ENCODE data around the gene NFIC.

NFIC gene

GRCh38 chr19:3467437-3468198 lies 101.2 kb downstream of the NFIC start:
- no peak for DNase-seq (ENCODE audit: low read depth in 2 of 2)

- DNase-seq (ENCODE audit: low read depth in 2 of 2) = no peak
Measured at GRCh38 chr19:3468211-3468610, 101.8 kb downstream of the NFIC start.

GRCh38 chr19:3469638-3470499 lies 103.5 kb downstream of the NFIC start:
- no peak for DNase-seq (ENCODE audit: low read depth in 2 of 2)

- no peak for DNase-seq (ENCODE audit: low read depth in 2 of 2)
Measured at GRCh38 chr19:3470500-3471128, 104.2 kb downstream of the NFIC start.

GRCh38 chr19:3471954-3472655 lies 105.7 kb downstream of the NFIC start:
- peak in 1 of 2 donors; percentile 19 for DNase-seq (ENCODE audit: low read depth in 2 of 2)

- DNase-seq (ENCODE audit: low read depth in 2 of 2) = no peak
Measured at GRCh38 chr19:3474010-3474409, 107.6 kb downstream of the NFIC start.

- no peak for DNase-seq (ENCODE audit: low read depth in 2 of 2)
Measured at GRCh38 chr19:3474614-3475013, 108.2 kb downstream of the NFIC start.

- DNase-seq (ENCODE audit: low read depth in 2 of 2) = no peak
Measured at GRCh38 chr19:3475449-3475848, 109.1 kb downstream of the NFIC start.

GRCh38 chr19:3476830-3477229 lies 110.4 kb downstream of the NFIC start:
- DNase-seq (ENCODE audit: low read depth in 2 of 2) = no peak

- no peak for DNase-seq (ENCODE audit: low read depth in 2 of 2)
Measured at GRCh38 chr19:3477506-3477905, 111.1 kb downstream of the NFIC start.

GRCh38 chr19:3477951-3478350 lies 111.6 kb downstream of the NFIC start:
- no peak for DNase-seq (ENCODE audit: low read depth in 2 of 2)

GRCh38 chr19:3478409-3479176 lies 112.2 kb downstream of the NFIC start:
- no peak for DNase-seq (ENCODE audit: low read depth in 2 of 2)

- DNase-seq (ENCODE audit: low read depth in 2 of 2) = peak; percentile 16 to 28
Measured at GRCh38 chr19:3479177-3479833, 112.9 kb downstream of the NFIC start.

GRCh38 chr19:3479834-3480215 lies 113.4 kb downstream of the NFIC start:
- DNase-seq (ENCODE audit: low read depth in 2 of 2) = no peak

- no peak for DNase-seq (ENCODE audit: low read depth in 2 of 2)
Measured at GRCh38 chr19:3480383-3481091, 114.2 kb downstream of the NFIC start, which contains the start of gene SMIM24. SMIM24 (minus strand) TSS chr19:3480525; CDS start chr19:3480463, 62 bp downstream.

GRCh38 chr19:3481241-3482090 lies 115.1 kb downstream of the NFIC start:
- DNase-seq (ENCODE audit: low read depth in 2 of 2) = no peak

- DNase-seq (ENCODE audit: low read depth in 2 of 2) = no peak
Measured at GRCh38 chr19:3482507-3483225, 116.3 kb downstream of the NFIC start.

- no peak for DNase-seq (ENCODE audit: low read depth in 2 of 2)
Measured at GRCh38 chr19:3483226-3483628, 116.8 kb downstream of the NFIC start, which contains the start of gene SMIM44. SMIM44 (minus strand) TSS chr19:3483441; CDS start chr19:3483403, 38 bp downstream.

All from stimulated activated CD8-positive, alpha-beta memory T cell treated with anti-CD3 and anti-CD28 coated beads, Interleukin-15, amount 100 ng/mL, for 48 hours (primary cell).